HL-60 (cell line): Measurements from ENCODE around the gene ADAM33.

Source experiments
- CTCF ChIP-seq: IDR thresholded peaks from one replicate; pipeline ENCODE4 v1.5.1; 2011; ENCODE audit warnings: low read length, control low read depth, inconsistent platforms; ENCODE audit not compliant: insufficient read depth
- GABPA ChIP-seq: IDR thresholded peaks from 2 replicates; pipeline ENCODE4 v1.6.1; 2012; ENCODE audit warnings: low read depth
- POLR2AphosphoS5 ChIP-seq: IDR thresholded peaks from 2 replicates; pipeline ENCODE4 v1.6.1; 2012; ENCODE audit warnings: low read depth
- REST ChIP-seq: IDR thresholded peaks from 2 replicates; pipeline ENCODE4 v1.6.1; 2012; ENCODE audit warnings: low read depth; ENCODE audit not compliant: insufficient replicate concordance
- SPI1 ChIP-seq: IDR thresholded peaks from 2 replicates; pipeline ENCODE4 v1.6.1; 2012; ENCODE audit warnings: low read depth, mild to moderate bottlenecking, borderline replicate concordance

- no peak for TF ChIP-seq CTCF
- TF ChIP-seq REST, result no peak
- TF ChIP-seq SPI1, result no peak
- no peak for TF ChIP-seq POLR2AphosphoS5
- no peak for TF ChIP-seq GABPA
Measured at GRCh38 chr20:3694864-3695263, 13.1 kb upstream of the ADAM33 start.
